Stimulated activated CD8-positive, alpha-beta memory T cell treated with anti-CD3 and anti-CD28 coated beads, Interleukin-15, amount 100 ng/mL, for 24 hours (primary cell): Measurements from ENCODE around the gene IL1R1.
"Not testable (repeated sequence)": the region's sequence is repeated elsewhere in the genome, so short reads cannot be mapped to it uniquely, and the experiment has no call there.

ENCODE experiments used
- DNase-seq: peaks from one replicate; pipeline ENCODE4 v3.0.0-alpha.2; 2020; ENCODE audit warnings: low read depth

IL1R1 gene

GRCh38 chr2:102110596-102111334 is 31.8 kb upstream of the IL1R1 start:
- DNase-seq = no peak

DNA sequence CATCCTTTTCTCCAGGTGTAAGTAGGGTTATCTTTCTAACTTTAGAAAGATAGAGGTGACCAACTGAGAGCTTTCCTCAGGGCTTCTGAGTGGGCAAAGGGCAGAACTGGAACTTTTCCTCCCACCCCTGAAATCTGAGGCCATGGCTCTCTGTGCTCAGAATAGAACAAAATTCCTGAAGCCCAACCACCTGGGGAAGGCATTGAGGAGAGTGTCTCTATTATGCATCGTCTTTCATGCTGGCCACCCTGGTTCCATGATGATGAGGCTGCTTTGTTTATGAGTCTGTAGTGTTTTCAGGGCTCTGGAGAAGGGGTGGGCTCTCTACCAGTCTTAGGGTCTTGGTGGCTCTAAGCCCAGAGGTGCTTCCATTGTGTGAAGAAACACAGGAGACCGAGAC is 30.7 kb upstream of the IL1R1 start:
- DNase-seq = no peak

DNA sequence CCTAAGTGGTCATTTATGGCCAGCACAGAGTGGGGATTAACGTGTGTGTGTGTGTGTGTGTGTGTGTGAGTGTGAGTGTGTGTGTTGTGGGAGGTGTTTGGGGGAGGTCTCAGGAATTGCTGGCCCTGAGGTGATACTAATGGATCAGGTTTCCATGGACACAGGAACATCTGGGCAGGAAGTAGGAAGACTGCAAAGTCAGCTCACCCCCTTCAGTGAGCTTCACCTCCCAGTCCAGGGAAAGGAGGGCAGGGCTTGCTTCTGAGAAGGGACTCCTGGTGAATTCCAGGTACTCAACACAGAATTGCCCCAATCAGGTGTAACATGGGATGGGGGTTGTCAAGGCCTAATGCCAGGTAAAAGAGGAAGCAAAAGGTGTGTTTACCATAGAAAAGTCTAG is 30.3 kb upstream of the IL1R1 start:
- DNase-seq = no peak

DNA sequence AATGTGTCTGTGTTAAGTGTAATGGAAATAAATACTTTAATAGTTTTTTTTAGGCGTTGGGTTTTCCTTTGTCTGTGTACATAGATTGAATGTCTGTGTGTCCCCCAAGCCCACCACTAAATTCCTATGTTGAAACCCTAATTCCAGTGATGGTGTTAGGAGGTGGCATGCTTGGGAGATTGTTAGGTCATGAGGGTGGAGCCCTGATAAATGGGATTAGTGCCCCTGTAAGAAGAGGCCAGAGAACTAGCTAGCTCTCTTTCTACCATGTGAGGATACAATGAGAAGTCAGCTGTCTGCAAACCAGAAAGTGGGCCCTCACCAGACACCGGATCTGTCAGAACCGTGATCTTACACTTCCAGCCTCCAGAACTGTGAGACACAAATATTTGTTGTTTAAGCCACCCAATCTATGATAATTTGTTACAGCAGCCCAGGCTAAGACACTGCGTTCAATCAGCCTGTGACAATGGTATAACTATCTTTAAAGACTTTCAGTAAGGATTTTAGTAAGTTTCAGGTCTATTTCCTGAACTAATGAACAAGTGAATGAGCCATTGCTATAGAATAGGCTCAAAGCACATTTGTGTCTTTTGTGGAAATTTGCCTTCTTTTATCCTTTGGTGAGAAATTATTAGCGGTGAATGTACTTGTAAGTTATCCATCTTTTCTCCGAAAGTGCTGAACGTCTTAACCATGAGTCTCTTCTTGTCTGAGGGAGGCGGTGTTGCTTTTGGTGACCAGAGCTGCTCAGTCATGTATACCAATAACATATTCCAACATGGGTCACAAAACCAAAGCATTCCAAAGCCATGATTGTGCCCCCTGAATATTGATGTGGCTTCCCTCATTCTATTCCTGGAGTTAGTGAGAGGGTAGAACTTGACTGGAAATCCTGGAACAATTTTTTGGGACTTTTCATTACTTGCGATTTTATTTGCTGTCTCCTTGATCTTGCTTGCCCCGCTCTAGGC is 29.6 kb upstream of the IL1R1 start:
- DNase-seq = no peak

DNA sequence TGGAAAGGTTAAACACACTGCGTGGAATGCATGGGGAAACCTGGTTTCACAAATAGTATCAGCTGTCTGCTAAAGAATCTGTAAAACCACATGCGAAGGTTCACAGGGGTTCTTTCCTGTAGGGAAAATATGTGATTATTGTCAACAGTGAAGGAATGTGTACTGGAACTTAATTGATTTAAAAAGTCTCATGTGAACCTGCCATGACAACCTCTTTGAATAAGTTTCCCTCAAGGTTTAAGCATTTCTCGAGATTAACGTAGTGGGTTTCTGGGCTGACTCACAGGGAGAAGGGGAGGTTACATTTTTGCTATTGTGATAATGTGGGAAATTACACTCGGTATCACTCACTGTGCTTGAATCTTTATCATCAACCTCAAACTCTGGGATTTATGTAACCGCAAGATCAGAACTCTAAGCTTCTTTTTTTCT is 28.2 kb upstream of the IL1R1 start:
- no peak for DNase-seq

DNA sequence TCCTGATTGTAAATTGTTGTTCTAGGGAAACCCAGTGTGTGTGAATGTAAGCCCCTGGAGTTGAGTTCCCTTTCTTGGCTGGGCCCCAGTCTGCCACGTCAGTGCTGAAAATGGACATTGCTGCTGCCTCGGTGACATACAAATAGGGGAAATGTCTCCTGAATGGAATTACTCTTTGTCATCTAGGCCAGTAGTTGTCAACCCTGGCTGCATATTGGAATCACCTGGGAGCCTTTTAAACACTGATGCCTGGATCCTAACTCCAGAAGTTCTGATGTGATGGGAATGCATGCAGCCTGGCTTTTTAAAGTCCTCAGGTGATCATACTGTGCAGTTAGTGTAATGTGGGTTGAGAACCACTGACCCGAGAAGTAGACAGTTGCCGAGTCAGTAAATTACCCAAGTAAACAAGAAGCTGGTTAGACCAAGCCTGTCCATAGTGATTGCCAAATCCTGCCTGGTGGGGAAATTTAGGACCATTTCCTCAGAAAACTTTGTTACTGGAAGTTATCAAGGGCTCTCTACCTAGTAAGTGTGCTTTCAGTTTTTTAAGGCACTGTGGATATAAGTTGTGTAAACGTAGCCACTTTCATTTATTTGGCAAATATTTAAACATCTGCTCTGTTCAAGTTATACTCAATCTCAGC is 27.6 kb upstream of the IL1R1 start:
- DNase-seq = no peak

- no peak for DNase-seq
Measured at GRCh38 chr2:102116630-102117471, 25.7 kb upstream of the IL1R1 start.

GRCh38 chr2:102117472-102117858 is 25.1 kb upstream of the IL1R1 start:
- DNase-seq = no peak

DNA sequence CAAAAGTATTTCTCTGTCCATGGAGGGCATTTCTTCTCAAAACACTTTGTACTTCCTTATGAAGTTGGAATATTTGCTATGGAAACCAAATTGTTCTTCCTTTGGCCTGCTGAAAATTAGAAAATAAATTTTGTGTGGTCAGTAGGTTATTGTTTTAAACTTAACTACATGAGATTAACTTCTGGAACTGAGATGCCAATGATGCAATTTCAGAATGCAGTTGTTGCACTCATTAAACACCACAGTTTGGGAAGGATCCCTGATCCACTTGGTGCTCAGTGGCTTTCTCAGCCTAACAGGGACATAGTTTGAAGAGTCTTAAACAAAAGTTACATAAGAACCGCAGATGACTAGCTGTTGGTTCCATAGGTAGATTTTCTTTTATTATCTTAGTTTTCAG is 23.3 kb upstream of the IL1R1 start:
- DNase-seq = no peak

GRCh38 chr2:102120261-102120660 is 22.3 kb upstream of the IL1R1 start:
- DNase-seq = no peak

DNA sequence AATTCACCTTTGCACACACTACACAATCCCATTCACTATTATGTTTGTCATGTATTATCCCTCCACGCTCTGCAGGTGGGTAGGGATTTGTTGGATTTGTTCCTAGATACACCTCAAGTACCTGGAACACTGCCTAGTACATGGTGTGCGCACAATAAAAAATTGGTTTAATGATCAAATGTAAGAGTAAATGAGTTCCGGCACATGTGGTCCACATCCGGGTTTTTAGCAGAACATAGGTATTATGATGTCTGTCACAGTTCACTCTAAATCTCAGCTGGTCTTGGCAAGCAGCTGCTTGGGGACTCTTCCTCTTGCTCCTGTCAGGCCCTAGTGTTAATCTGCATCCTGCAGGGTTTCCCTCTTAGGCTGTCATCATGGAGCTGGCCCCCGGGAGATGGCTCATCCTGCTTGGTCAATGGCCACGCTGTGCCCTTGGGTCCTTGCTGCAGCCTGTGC is 21.8 kb upstream of the IL1R1 start:
- DNase-seq = no peak

GRCh38 chr2:102122115-102122514 is 20.4 kb upstream of the IL1R1 start:
- no peak for DNase-seq

DNA sequence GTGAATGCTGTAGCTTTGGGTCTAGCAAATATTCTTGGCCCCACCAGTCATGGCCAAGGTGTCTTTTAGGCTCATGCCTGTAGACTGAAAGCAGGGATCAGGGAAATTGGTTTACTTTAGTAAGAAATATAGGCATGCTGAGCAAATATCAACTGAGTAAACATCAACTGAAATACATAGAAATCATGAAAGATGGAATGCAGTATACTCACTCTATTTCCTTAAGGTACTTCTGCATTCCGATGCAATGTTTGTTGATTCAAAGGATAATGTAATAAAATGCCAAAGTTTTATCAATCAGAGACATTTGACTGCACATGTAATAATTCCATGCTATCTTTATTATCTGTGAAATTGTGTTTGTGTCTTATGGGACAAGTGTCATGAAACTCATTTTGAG is 19.6 kb upstream of the IL1R1 start:
- DNase-seq = no peak

- not testable (repeated sequence) for DNase-seq
Measured at GRCh38 chr2:102124421-102124820, 18.1 kb upstream of the IL1R1 start.

- DNase-seq = no peak
Measured at GRCh38 chr2:102126169-102126568, 16.4 kb upstream of the IL1R1 start.

DNA sequence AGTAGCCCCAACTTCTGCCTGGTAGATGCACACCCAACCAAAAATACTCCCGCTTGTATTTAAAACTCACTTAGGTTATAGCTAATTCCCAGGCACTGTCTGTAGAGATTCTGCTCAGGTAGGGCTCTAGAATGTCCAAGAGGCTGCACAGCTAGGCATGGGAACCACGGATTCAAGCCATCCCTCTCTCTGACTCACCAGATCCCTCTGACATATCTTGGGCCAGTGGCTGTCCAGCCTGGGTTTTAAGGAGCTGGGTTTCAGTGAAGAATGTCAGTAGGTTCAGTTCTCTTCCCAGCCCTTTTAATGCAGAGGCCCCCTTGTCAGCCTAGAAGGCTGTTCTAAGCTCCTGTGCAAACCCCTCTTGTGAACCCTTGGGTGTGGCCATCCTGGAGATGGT is 15.9 kb upstream of the IL1R1 start:
- DNase-seq = no peak

DNA sequence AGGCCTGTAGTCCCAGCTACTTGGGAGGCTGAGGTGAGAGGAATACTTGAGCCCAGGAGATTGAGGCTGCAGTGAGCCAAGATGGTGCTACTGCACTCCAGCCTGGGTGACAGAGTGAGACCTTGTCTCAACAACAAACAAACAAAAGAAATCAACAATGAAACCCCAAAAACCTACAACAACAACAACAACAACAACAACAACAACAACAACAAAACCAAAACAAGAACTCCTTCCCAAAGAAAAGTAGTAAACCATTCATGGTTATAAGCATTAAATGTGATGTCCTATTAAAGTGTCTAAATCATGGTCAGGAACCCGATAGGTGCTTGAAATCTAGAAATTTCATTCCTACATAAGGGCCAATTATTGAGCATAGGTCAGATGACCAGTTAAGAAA is 13.5 kb upstream of the IL1R1 start:
- no peak for DNase-seq

GRCh38 chr2:102129951-102130646 is 12.4 kb upstream of the IL1R1 start:
- no peak for DNase-seq

- DNase-seq = no peak
Measured at GRCh38 chr2:102130647-102130991, 11.9 kb upstream of the IL1R1 start.

GRCh38 chr2:102131564-102131963 is 11.0 kb upstream of the IL1R1 start:
- no peak for DNase-seq

DNA sequence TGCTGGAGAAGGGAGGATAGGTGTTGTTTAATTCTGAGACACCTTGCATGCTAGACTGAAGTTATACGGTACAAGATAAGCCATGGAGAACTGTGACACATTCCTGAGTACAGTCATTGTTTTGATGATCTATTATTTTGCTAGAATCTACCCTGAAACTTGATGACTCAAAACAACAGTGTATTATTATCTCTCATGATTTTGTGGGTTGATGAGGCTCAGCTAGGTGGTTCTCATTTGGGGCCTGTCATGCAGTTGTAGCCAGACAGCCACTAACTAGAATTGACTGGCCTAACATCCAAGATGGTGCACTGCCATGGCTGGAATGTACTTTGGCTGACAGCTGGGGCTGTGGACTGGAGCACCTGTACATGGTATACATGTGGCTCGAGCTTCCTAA is 5.4 kb upstream of the IL1R1 start:
- no peak for DNase-seq
